Thyroid gland (tissue), 4 donors: Measurements from ENCODE around the gene PTCD1.

ENCODE experiments used
- CTCF ChIP-seq, 6 experiments: fragments of 200-600 bp in 3 of 6; fragments of 450-650 bp in 3 of 6; sonication (generic) in 3 of 6; IDR thresholded peaks; one replicate each; pipeline ENCODE4 v1.5.1; 2016 to 2019; ENCODE audit warnings: antibody characterized with exemption in 6 of 6, mild to moderate bottlenecking in 2 of 6, inconsistent platforms in 1 of 6, moderate library complexity in 1 of 6
- POLR2A ChIP-seq, 2 donors: fragments of 450-650 bp; IDR thresholded peaks; one replicate each; pipeline ENCODE4 v1.6.1; 2017; ENCODE audit warnings: antibody characterized with exemption in 2 of 2, mild to moderate bottlenecking in 2 of 2, moderate library complexity in 1 of 2

- no peak for TF ChIP-seq CTCF (IDR thresholded peaks at IDR 0.05)
- TF ChIP-seq POLR2A (IDR thresholded peaks at IDR 0.05): no peak
Measured at GRCh38 chr7:99383791-99384370, 54.7 kb downstream of the PTCD1 start.
